Measurements from ENCODE around the gene FAM111B. TPM values are rescaled to one million over a fixed set of nuclear protein-coding genes. Genes with fewer than 3 reads are reported as not detected.

FAM111B gene
- total RNA-seq, 1 experiment from 2014 or later: 39.5 TPM

GRCh38 chr11:59173080-59173963 lies 66.3 kb downstream of the FAM111B start:
- intact Hi-C loops (cut with micrococcal nuclease; ENCODE audit: unreplicated experiment): loop anchor here (2.0 kb wide), 1 partner anchor 89 kb away; no protein-coding TSS in a partner anchor
- Mint-ChIP-seq H3K4me1 (ENCODE audit: low read depth, unreplicated experiment) (peaks cover 40% of the 10 kb centered on the region), H3K36me3 (ENCODE audit: insufficient read depth, unreplicated experiment) (peaks cover 41% of the 10 kb centered on the region), H3K27ac (ENCODE audit: unreplicated experiment) (peak overlapping the region; percentile 82), H3K27me3 (ENCODE audit: unreplicated experiment) (no peaks in the 10 kb centered on the region), H3K9me3 (ENCODE audit: low read depth, unreplicated experiment) (peaks cover 5% of the 10 kb centered on the region), H3K4me3 (ENCODE audit: low read depth, unreplicated experiment) (no peak overlapping the region)
- CTCF ChIA-PET: interaction anchor here (0.6 to 3.3 kb wide), 5 partner anchors 11 to 48 kb away, joined by 3 to 57 read pairs (median 7); no protein-coding TSS in a partner anchor
- BruUV-seq (replicated peaks): no TSS peak
- TF ChIP-seq CTCF (IDR thresholded peaks at IDR 0.05; ENCODE audit: unreplicated experiment): no peak
- DNase-seq: peak; percentile 26

- intact Hi-C loops (cut with micrococcal nuclease; ENCODE audit: unreplicated experiment): loop anchor here (2.0 kb wide), 1 partner anchor 89 kb away; no protein-coding TSS in a partner anchor
Observed at GRCh38 chr11:59173964-59174663, 67.1 kb downstream of the FAM111B start.

GRCh38 chr11:59174664-59175033 lies 67.6 kb downstream of the FAM111B start:
- no peak for TF ChIP-seq CTCF (IDR thresholded peaks at IDR 0.05; ENCODE audit: unreplicated experiment)
- Mint-ChIP-seq H3K27ac (ENCODE audit: unreplicated experiment) (peak overlapping the region; percentile 82), H3K36me3 (ENCODE audit: insufficient read depth, unreplicated experiment) (peaks cover 52% of the 10 kb centered on the region), H3K9me3 (ENCODE audit: low read depth, unreplicated experiment) (peaks cover 5% of the 10 kb centered on the region), H3K4me3 (ENCODE audit: low read depth, unreplicated experiment) (no peak overlapping the region), H3K4me1 (ENCODE audit: low read depth, unreplicated experiment) (peaks cover 44% of the 10 kb centered on the region), H3K27me3 (ENCODE audit: unreplicated experiment) (no peaks in the 10 kb centered on the region)
- no TSS peak for BruUV-seq (replicated peaks)
- peak; percentile 44 for DNase-seq
- CTCF ChIA-PET: interaction anchor here (0.6 to 3.3 kb wide), 7 partner anchors 10 to 125 kb away, joined by 3 to 57 read pairs (median 7); no protein-coding TSS in a partner anchor
- intact Hi-C loops (cut with micrococcal nuclease; ENCODE audit: unreplicated experiment): no loop called here

More at GRCh38 chr11:59173964-59174663, 67.1 kb downstream of the FAM111B start:
- no peak for TF ChIP-seq CTCF (IDR thresholded peaks at IDR 0.05; ENCODE audit: unreplicated experiment)
- no peaks in the 10 kb centered on the region for H3K27me3 Mint-ChIP-seq (ENCODE audit: unreplicated experiment)
- H3K36me3 Mint-ChIP-seq (ENCODE audit: insufficient read depth, unreplicated experiment): peaks cover 47% of the 10 kb centered on the region
- peak; percentile 81 for DNase-seq
- peaks cover 5% of the 10 kb centered on the region for H3K9me3 Mint-ChIP-seq (ENCODE audit: low read depth, unreplicated experiment)
- H3K27ac Mint-ChIP-seq (ENCODE audit: unreplicated experiment): peak overlapping the region; percentile 82
- no peak overlapping the region for H3K4me3 Mint-ChIP-seq (ENCODE audit: low read depth, unreplicated experiment)
- TSS peak; percentile 79 for BruUV-seq (replicated peaks)
- CTCF ChIA-PET: interaction anchor here (0.6 to 3.3 kb wide), 7 partner anchors 10 to 126 kb away, joined by 3 to 57 read pairs (median 7); no protein-coding TSS in a partner anchor
- peaks cover 44% of the 10 kb centered on the region for H3K4me1 Mint-ChIP-seq (ENCODE audit: low read depth, unreplicated experiment)

GRCh38 chr11:59175091-59175501 lies 68.1 kb downstream of the FAM111B start:
- intact Hi-C loops (cut with micrococcal nuclease; ENCODE audit: unreplicated experiment): no loop called here

More at GRCh38 chr11:59175091-59175501, 68.1 kb downstream of the FAM111B start:
- no peak for DNase-seq
- Mint-ChIP-seq H3K4me3 (ENCODE audit: low read depth, unreplicated experiment) (no peak overlapping the region), H3K36me3 (ENCODE audit: insufficient read depth, unreplicated experiment) (peaks cover 57% of the 10 kb centered on the region), H3K9me3 (ENCODE audit: low read depth, unreplicated experiment) (peaks cover 5% of the 10 kb centered on the region), H3K27ac (ENCODE audit: unreplicated experiment) (peak overlapping the region; percentile 82), H3K4me1 (ENCODE audit: low read depth, unreplicated experiment) (peaks cover 44% of the 10 kb centered on the region), H3K27me3 (ENCODE audit: unreplicated experiment) (no peaks in the 10 kb centered on the region)
- BruUV-seq (replicated peaks): no TSS peak
- CTCF ChIA-PET: interaction anchor here (0.7 to 3.3 kb wide), 6 partner anchors 10 to 125 kb away, joined by 3 to 57 read pairs (median 6); no protein-coding TSS in a partner anchor
- no peak for TF ChIP-seq CTCF (IDR thresholded peaks at IDR 0.05; ENCODE audit: unreplicated experiment)
